Adrenal gland (tissue), 5 donors: ENCODE data around the gene ZNRF1.

Experiments used
- CTCF ChIP-seq, 6 experiments: fragments of 450-650 bp in 4 of 6; fragments of 200-600 bp in 2 of 6; sonication (generic) in 1 of 6; IDR thresholded peaks; 1 replicate in 5 of 6; 2 replicates in 1 of 6; pipeline versions ENCODE4 v1.5.1 to v1.8.0; 2016 to 2021; ENCODE audit warnings: antibody characterized with exemption in 6 of 6, mild to moderate bottlenecking in 2 of 6, moderate library complexity in 1 of 6
- POLR2A ChIP-seq, 2 donors: fragments of 450-650 bp; IDR thresholded peaks; one replicate each; pipeline ENCODE4 v1.6.1; 2017; ENCODE audit warnings: antibody characterized with exemption in 2 of 2, mild to moderate bottlenecking in 2 of 2, moderate library complexity in 1 of 2
- donor health status: DM: no; HTN: no; CAD: no.

DNA sequence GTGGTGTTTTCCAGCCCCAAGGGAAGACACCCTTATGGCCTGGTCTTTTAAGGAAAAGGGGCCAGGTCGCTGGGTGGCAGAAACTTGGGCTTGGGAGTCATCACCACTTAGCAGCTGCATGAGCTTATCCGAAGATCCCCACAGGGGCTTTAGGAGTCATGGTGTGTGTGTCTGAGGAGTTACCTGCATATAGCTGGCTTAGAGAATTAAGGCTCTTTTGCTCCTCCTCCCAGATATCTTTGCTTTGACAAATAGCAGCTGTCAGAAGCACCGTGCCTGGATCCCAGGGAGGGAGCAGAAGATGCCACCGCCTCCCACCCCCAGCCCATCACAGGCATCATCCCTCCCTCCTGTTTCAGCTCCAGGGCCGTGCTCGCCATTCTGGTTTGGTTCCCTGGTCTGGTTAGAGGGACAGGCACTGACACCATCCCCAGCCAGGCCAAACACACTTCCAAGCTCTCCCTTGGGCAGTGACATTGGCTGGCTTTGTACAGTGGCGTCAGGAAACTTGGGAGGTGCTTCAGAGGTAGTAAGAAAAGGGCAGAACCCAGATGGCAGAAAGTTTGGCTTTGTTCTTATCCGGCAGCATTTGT, 100.3 kb downstream of the ZNRF1 start:
- TF ChIP-seq CTCF (IDR thresholded peaks at IDR 0.05), result no peak
- no peak for TF ChIP-seq POLR2A (IDR thresholded peaks at IDR 0.05)
